Measurements from ENCODE around the gene UGT1A9.

Gene UGT1A9

DNA sequence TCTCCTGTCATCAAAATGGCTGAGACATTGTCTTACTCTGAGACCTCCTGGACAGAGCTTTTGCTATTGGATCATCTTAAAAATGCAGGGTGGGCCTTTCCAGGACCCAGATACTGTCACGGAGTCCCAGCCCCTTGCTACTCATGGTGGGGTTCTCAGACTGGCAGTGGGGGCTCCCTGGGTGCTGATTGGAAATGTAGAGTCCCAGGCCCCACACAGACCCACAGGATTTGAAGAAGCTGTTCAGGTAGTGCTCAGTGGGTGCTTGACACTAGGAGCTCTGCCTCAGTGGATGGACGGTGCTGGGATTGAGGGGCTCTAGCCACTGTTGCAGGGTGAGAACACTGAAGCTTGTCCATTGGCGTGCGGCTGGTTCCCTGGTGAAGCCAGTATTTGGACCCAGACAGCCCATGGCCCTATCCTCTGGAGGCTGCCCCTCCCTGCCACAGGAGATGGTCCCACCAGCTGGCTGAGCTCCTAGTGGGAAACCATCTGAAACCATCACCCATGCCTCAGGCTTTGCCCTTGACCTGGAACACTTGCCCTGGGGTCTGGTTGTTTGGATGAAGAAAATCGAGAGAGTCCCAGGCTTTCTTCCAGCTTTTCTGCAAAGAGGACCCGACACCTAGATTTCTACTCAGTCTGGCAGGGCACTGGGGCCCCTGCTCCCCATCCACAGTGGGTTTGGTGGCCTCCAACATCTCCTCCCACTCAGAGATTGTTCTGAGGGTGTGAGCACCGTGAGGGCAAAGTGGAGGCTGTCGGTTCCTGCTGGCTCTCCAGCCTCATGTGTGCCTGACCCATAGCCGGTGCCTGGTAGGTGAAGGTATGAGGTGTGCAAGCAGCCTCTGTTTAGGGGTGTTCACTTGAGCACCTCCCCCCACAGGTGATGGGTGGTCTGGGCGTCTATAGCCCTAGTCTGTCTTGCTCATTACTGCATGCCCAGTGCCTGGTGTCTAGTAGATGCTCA is 136.6 kb downstream of the UGT1A9 start:
- Mint-ChIP-seq H3K4me3 (no peak overlapping the region), H3K4me1 (no peaks in the 10 kb centered on the region), H3K36me3 (no peaks in the 10 kb centered on the region), H3K9me3 (no peaks in the 10 kb centered on the region), H3K27me3 (peaks cover 22 to 30% of the 10 kb centered on the region in 2 donors), H3K27ac (no peak overlapping the region)
- ATAC-seq (replicated peaks) (no peak), DNase-seq (no peak)

DNA sequence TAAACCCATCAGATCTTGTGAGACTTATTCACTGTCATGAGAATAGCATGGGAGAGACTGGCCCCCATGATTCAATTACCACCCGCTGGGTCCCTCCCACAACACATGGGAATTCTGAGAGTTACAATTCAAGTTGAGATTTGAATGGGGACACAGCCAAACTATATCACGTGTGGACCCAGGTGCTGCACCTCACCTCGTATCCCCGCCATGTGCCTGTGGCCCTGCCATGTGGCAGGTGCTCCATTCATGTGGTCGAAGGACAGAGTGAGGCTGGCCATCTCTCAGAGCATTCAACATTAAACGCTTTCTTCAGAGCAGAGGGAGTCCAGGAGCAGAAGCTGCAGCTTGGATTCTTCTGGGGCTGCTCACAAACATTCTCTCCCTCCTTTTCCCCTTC is 138.7 kb downstream of the UGT1A9 start:
- DNase-seq, result no peak
- H3K4me1 Mint-ChIP-seq, result no peaks in the 10 kb centered on the region
- H3K27ac Mint-ChIP-seq, result no peak overlapping the region
- no peak overlapping the region for H3K4me3 Mint-ChIP-seq
- no peak for ATAC-seq (replicated peaks)
- no peaks in the 10 kb centered on the region for H3K36me3 Mint-ChIP-seq
- peaks cover 17 to 25% of the 10 kb centered on the region in 2 donors for H3K27me3 Mint-ChIP-seq
- H3K9me3 Mint-ChIP-seq, result peaks cover 0 to 2% of the 10 kb centered on the region in 2 donors

DNA sequence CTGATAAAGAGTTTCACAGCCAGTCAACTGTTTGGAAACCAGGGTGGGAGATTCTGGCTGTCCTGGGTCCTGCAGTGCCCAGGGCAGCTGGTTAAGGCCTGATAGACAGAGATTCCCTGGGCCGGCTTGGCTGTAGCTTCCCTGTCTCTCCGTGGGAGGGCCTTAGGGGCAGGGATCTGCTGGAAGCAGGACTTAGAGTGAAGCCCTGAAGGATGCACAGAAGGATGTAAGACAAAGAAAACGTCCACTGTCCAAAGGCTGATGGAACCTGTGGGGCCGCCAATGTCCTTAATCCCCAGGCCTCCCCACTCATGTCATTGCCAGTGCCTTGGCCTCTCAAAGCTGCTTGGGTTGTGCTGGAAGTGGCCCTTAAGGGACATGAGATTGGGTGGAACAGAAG is 139.4 kb downstream of the UGT1A9 start:
- H3K9me3 Mint-ChIP-seq, result peaks cover 0 to 2% of the 10 kb centered on the region in 2 donors
- no peaks in the 10 kb centered on the region for H3K36me3 Mint-ChIP-seq
- no peak overlapping the region for H3K27ac Mint-ChIP-seq
- peaks cover 17 to 27% of the 10 kb centered on the region in 2 donors for H3K27me3 Mint-ChIP-seq
- DNase-seq (no peak), ATAC-seq (replicated peaks) (no peak)
- no peak overlapping the region for H3K4me3 Mint-ChIP-seq
- no peaks in the 10 kb centered on the region for H3K4me1 Mint-ChIP-seq

DNA sequence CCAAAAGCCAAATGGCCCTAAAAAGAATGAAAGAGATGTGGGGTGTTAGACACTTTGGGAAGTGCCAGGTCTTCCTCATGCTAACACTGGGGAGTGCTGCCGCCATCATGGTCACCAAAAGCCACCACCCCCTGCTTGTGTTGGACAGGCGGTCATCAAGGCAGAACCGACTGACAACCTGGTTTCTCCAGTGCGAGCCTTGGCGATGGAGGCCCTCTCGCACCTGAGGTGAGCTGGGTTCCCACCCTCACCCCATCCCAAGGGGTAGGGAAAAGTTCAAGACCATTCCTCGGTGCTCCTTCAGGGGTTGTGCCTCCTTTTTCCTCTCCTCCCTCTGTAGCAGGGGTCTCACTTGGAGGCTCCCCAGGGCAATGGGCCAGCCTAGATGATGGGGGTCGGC is 140.0 kb downstream of the UGT1A9 start:
- Mint-ChIP-seq H3K9me3 (peaks cover 0 to 2% of the 10 kb centered on the region in 2 donors), H3K4me1 (no peaks in the 10 kb centered on the region), H3K27ac (no peak overlapping the region), H3K27me3 (peaks cover 17 to 33% of the 10 kb centered on the region in 2 donors), H3K4me3 (no peak overlapping the region), H3K36me3 (no peaks in the 10 kb centered on the region)
- ATAC-seq (replicated peaks), result no peak
- no peak for DNase-seq

DNA sequence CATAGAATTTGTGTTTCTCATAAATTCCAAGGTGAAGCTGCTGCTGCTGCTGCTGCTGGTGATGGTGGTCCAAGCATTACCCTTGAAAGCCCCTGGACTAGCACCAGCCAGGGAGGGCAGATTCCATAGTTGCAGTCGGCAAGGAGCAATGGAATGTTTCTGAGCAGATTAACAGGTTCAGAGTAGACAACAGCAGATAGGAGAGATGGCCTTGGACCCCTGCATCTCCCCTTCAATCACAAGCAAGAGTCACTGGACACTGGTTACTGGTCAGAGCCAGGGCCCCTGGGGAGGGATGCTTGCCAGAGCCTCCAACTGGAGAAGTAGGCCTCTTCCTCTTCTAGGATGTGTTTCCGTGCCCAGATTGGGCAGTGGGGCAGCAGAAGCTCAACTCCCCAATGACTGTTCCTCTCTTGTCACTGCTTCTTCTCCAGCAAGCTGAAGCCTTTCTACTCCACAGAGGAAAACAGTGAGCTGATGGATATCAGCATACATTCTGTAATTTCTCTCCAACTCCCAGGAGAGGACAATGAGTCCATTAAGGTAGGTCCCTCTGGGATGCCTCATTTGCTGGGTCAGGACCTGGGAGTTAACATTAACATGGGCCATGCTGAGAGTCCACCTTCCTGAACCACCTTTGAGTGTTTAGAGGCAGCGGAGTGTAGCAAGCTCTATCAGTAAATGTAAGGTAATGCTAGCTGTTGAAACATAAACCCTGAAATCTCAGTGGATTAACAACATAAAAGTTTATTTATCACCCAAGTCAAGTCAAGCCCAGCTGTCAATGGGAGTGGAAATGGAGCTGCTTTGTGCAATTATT is 141.7 kb downstream of the UGT1A9 start:
- no peak overlapping the region for H3K4me3 Mint-ChIP-seq
- H3K27me3 Mint-ChIP-seq, result peaks cover 26 to 39% of the 10 kb centered on the region in 2 donors
- no peaks in the 10 kb centered on the region for H3K36me3 Mint-ChIP-seq
- ATAC-seq (replicated peaks) (no peak), DNase-seq (no peak)
- no peaks in the 10 kb centered on the region for H3K4me1 Mint-ChIP-seq
- no peak overlapping the region for H3K27ac Mint-ChIP-seq
- H3K9me3 Mint-ChIP-seq, result peaks cover 0 to 2% of the 10 kb centered on the region in 2 donors

DNA sequence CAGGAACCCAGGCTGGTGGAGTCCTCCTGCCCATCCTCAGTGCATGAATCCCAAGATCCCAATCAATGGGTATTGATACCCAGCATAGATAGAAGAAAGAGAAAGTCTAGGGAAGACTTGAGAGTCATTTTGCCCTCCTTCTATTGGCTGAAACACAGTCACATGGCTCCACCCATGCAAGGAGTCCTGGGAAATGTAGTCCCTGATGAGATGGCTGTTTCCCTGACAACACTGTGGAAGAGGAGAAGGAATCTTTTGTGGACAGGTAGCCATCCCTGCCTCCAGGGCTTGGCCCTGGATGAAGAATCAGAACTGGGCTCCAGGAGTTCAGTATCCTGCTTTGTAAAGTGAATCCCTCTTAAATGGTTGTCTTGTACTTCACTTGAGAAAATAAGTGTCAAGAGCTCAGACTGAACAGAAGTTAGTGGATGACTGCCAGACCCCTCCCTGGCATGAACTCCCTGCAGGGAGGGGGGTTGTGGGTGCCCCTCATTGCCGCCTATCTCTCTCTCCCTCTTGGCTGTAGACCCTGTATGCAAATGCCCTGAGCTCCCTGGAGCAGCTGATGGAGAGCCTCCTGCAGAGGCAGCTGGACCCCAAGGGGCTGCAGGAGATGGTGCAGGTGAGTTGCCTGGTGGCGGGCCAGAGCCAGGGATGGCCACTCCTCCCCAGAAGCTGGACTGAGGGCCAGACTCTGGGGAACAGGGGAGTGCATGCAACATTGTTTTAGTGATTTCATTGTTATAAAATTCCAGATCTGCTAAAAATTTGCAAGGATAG is 142.5 kb downstream of the UGT1A9 start:
- Mint-ChIP-seq H3K4me1 (no peaks in the 10 kb centered on the region), H3K27me3 (peaks cover 22 to 39% of the 10 kb centered on the region in 2 donors), H3K36me3 (no peaks in the 10 kb centered on the region), H3K9me3 (peaks cover 0 to 2% of the 10 kb centered on the region in 2 donors), H3K4me3 (no peak overlapping the region), H3K27ac (no peak overlapping the region)
- ATAC-seq (replicated peaks) (no peak), DNase-seq (no peak)

DNA sequence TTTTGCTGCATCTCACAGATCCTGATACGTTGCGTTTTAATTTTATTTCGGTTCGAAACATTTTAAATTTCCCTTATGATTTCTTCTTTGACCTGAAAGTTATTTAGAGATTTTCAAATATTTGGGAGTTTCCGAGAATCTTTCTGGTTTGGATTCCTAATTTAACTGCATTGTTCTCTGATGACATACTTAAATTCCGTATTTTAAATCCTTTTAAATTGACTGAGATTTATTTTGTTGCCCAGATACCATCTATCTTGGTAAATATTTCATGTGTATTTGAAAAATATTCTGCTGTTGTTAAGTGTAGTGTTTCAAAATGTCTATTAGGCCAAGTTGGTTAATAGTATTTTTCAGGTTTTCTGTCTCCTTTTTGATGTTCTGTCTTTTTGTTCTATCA is 144.2 kb downstream of the UGT1A9 start:
- ATAC-seq (replicated peaks) (no peak), DNase-seq (no peak)
- H3K9me3 Mint-ChIP-seq, result peaks cover 0 to 2% of the 10 kb centered on the region in 2 donors
- no peak overlapping the region for H3K4me3 Mint-ChIP-seq
- H3K27me3 Mint-ChIP-seq, result peaks cover 16 to 36% of the 10 kb centered on the region in 2 donors
- H3K36me3 Mint-ChIP-seq, result no peaks in the 10 kb centered on the region
- no peak overlapping the region for H3K27ac Mint-ChIP-seq
- no peaks in the 10 kb centered on the region for H3K4me1 Mint-ChIP-seq

DNA sequence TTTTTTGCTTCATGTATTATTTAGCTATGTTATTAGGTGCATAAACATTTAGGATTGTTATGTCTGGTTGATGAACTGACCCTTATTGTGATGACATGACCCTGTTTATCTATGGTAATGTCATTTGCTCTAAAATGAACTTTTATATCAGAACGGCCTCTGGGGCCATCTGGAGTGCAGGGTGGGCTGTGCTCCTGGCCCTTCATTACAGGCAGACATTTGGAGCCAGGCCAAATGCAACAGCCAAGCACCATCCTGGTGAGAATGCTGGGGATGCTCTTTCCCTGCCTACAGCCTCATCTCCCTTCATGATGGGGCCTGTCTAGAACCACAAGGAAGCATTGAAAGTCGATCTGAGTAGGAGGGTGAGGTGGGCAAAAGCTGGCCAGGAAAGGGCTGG is 144.6 kb downstream of the UGT1A9 start:
- Mint-ChIP-seq H3K4me1 (no peaks in the 10 kb centered on the region), H3K9me3 (peaks cover 0 to 2% of the 10 kb centered on the region in 2 donors), H3K4me3 (no peak overlapping the region), H3K27ac (no peak overlapping the region), H3K36me3 (no peaks in the 10 kb centered on the region), H3K27me3 (peaks cover 13 to 32% of the 10 kb centered on the region in 2 donors)
- DNase-seq, result no peak
- ATAC-seq (replicated peaks), result no peak

DNA sequence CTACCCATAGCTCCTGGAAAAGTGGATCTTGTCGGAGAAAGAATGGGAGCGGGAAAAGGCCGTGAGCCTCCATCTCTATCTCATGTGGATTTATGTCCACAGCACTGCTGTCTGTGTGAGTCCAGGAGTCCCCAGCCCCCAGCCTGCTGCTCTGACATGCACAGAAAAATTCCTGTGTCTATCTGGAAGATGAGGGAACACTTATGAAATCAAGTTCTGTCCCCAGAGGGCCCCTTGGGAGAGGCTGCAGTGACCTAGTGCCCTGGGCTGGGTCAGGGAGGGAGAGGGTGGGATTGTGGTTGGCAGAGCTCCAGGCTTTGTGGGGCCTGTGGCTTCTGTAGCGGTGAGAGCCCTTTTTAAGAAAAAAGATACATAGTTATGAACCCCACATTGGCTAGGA is 145.1 kb downstream of the UGT1A9 start:
- H3K27ac Mint-ChIP-seq, result no peak overlapping the region
- H3K36me3 Mint-ChIP-seq, result no peaks in the 10 kb centered on the region
- ATAC-seq (replicated peaks), result no peak
- no peak for DNase-seq
- peaks cover 0 to 2% of the 10 kb centered on the region in 2 donors for H3K9me3 Mint-ChIP-seq
- peaks cover 13 to 29% of the 10 kb centered on the region in 2 donors for H3K27me3 Mint-ChIP-seq
- no peak overlapping the region for H3K4me3 Mint-ChIP-seq
- no peaks in the 10 kb centered on the region for H3K4me1 Mint-ChIP-seq

DNA sequence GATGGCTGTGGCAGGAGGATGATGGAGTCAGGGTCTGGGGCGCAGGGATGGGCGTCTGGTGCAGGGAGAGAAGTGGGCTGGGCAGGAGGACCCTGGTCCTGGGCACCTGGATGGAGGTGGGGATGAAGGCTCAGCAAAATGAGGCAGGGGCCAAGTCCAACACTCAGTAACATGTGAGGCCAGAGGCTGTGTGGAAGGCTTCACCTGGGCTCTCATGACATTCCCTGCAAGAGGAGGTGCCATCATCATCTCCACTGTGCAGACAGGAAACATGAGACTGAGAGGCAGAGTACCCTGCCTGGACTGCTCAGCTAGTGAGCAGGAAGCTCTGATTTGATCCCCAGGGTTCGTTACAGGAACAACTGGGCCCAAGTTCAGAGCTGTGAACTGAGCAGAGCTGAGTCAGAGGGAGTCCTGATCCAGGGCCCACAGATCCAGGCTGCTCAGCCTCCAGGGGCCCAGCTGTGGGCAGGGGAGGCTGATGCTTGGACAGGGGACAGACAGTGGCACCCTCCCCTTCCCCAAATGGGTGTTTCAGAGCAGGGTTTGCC is 145.7 kb downstream of the UGT1A9 start:
- Mint-ChIP-seq H3K4me3 (no peak overlapping the region), H3K36me3 (no peaks in the 10 kb centered on the region), H3K4me1 (no peaks in the 10 kb centered on the region), H3K27me3 (peaks cover 9 to 29% of the 10 kb centered on the region in 2 donors), H3K9me3 (peaks cover 0 to 2% of the 10 kb centered on the region in 2 donors), H3K27ac (no peak overlapping the region)
- ATAC-seq (replicated peaks) (no peak), DNase-seq (no peak)

DNA sequence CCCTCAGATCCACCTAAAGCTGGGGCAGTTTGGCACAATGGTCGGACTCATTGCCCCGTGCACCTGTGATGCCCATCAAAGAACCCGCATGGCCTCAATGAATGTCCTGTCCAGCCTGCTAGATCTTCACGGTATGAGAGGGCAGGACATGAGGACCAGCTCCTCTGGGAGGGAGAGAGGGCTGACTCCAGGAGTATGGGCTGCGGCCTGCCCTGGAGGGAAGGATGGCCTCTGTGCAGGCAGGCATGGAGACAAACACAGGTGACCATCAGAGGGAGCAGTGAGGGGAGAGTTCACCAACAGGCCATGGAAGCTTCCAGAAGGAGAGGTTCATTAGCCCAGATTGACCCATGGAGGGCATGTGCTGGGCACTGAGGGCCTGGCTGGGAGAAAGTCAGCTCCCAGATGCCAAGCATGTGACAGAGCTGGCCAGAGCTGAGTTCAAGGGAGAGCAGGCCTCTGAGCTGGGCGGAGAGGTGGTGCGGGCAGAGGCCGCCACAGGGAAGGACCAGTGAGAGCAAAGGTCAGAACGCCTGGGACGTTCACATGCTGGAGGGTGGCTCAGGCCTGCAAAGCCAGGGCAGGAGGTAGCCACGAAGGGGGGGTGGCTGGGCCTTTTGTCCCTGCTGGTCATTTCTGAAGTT is 146.4 kb downstream of the UGT1A9 start:
- no peak for DNase-seq
- Mint-ChIP-seq H3K4me1 (no peaks in the 10 kb centered on the region), H3K27me3 (peaks cover 9 to 29% of the 10 kb centered on the region in 2 donors), H3K36me3 (no peaks in the 10 kb centered on the region), H3K27ac (no peak overlapping the region), H3K4me3 (no peak overlapping the region), H3K9me3 (peaks cover 0 to 2% of the 10 kb centered on the region in 2 donors)
- ATAC-seq (replicated peaks), result no peak

DNA sequence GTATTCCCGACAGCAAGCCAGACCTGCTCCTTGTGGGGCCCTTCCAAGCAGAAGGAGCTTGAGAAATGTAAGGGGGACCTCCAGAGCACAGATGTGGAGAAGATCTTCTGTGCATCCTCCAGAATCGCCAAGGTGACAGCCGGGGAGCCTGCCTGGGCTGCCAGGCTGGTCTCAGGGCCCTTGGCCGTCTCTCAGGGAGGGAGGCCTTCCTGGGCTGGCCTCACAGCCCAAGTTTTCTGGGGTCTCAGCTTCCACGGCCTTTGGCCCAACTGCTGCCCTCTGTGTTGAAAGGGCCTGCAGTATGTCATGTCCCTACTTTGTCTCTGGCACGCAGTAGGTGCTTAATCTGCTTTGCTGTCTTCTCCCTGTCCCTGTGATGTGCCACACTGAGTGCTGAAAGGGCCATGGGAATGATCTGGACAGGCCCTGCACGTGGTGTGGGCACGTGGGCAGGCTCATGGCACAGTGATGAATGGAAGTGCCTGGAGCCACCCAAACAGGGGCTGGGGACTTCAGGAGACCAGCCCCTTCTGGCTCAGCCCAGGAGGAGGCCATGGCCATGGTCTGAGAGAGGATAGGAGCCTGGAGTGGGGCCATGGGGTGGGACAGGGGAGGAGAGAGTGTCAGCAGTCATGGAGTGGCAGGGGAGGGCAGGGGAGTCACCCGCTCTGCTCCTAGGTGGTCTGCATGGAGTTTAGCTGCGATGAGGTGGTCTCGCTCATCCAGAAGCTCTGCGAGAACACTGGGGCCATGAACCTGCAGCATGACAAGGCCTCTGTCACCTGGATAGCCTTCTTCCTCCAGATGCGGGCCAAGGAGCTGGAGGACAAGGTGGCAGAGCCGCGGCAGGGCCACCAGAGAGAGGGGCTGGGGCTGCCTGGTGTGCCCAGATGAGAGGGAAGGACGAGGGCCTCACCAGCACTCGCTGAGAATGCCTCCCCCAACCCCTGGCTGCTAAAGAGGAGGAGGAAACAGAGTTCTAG is 147.2 kb downstream of the UGT1A9 start:
- ATAC-seq (replicated peaks) (no peak), DNase-seq (no peak)
- H3K4me1 Mint-ChIP-seq, result no peaks in the 10 kb centered on the region
- peaks cover 0 to under 1% of the 10 kb centered on the region in 2 donors for H3K9me3 Mint-ChIP-seq
- peaks cover 9 to 26% of the 10 kb centered on the region in 2 donors for H3K27me3 Mint-ChIP-seq
- no peak overlapping the region for H3K4me3 Mint-ChIP-seq
- H3K27ac Mint-ChIP-seq, result no peak overlapping the region
- H3K36me3 Mint-ChIP-seq, result no peaks in the 10 kb centered on the region
